ENCODE results near the gene CORO1C.
"Not testable (repeated sequence)": the region's sequence is repeated elsewhere in the genome, so short reads cannot be mapped to it uniquely, and the experiment has no call there.

CORO1C gene

GRCh38 chr12:108734200-108734906 lies 3.0 kb upstream of the CORO1C start:
- Histone ChIP-seq H3K4me1 (ENCODE audit: control insufficient read depth, insufficient read depth, low read length) (peaks cover 6% of the 10 kb centered on the region), H3K36me3 (ENCODE audit: control insufficient read depth, insufficient read depth, low read length) (no peaks in the 10 kb centered on the region), H3K27me3 (ENCODE audit: control insufficient read depth, insufficient read depth, low read length, poor library complexity, severe bottlenecking) (no peaks in the 10 kb centered on the region), H3K9me3 (ENCODE audit: control insufficient read depth, low read length) (no peaks in the 10 kb centered on the region), H3K4me3 (ENCODE audit: insufficient read depth, low read depth, low read length) (no peak overlapping the region), H3K27ac (ENCODE audit: insufficient read depth, low read depth, low read length, poor library complexity, severe bottlenecking) (no peak overlapping the region)
- 79 to 80% methylated on average over 9 of the region's 9 CpGs for WGBS, 2 experiments

GRCh38 chr12:108733230-108733531 lies 1.9 kb upstream of the CORO1C start:
- not testable (repeated sequence) for H3K9me3 ChIP-seq (ENCODE audit: control insufficient read depth, low read length); H3K4me1 ChIP-seq (ENCODE audit: control insufficient read depth, insufficient read depth, low read length); H3K4me3 ChIP-seq (ENCODE audit: insufficient read depth, low read depth, low read length); H3K36me3 ChIP-seq (ENCODE audit: control insufficient read depth, insufficient read depth, low read length); H3K27ac ChIP-seq (ENCODE audit: insufficient read depth, low read depth, low read length, poor library complexity, severe bottlenecking); H3K27me3 ChIP-seq (ENCODE audit: control insufficient read depth, insufficient read depth, low read length, poor library complexity, severe bottlenecking)
- WGBS, 2 experiments: 91 to 95% methylated on average over 6 of the region's 6 CpGs

- Histone ChIP-seq H3K27me3 (ENCODE audit: control insufficient read depth, insufficient read depth, low read length, poor library complexity, severe bottlenecking) (no peaks in the 10 kb centered on the region), H3K4me1 (ENCODE audit: control insufficient read depth, insufficient read depth, low read length) (peaks cover 8% of the 10 kb centered on the region), H3K4me3 (ENCODE audit: insufficient read depth, low read depth, low read length) (peak overlapping the region; percentile 91), H3K36me3 (ENCODE audit: control insufficient read depth, insufficient read depth, low read length) (no peaks in the 10 kb centered on the region), H3K9me3 (ENCODE audit: control insufficient read depth, low read length) (no peaks in the 10 kb centered on the region), H3K27ac (ENCODE audit: insufficient read depth, low read depth, low read length, poor library complexity, severe bottlenecking) (peak overlapping the region; percentile 30)
- WGBS, 2 experiments: 84 to 87% methylated on average over 13 of the region's 13 CpGs
Observed at GRCh38 chr12:108732489-108733229, 1.3 kb upstream of the CORO1C start.

GRCh38 chr12:108731866-108732461 lies 646 bp upstream of the CORO1C start:
- H3K9me3 ChIP-seq (ENCODE audit: control insufficient read depth, low read length): no peaks in the 10 kb centered on the region
- no peaks in the 10 kb centered on the region for H3K27me3 ChIP-seq (ENCODE audit: control insufficient read depth, insufficient read depth, low read length, poor library complexity, severe bottlenecking)
- H3K27ac ChIP-seq (ENCODE audit: insufficient read depth, low read depth, low read length, poor library complexity, severe bottlenecking): peak overlapping the region; percentile 94
- H3K4me1 ChIP-seq (ENCODE audit: control insufficient read depth, insufficient read depth, low read length): peaks cover 8% of the 10 kb centered on the region
- 5% methylated on average over 34 of the region's 34 CpGs for WGBS, 2 experiments
- peak overlapping the region; percentile 91 for H3K4me3 ChIP-seq (ENCODE audit: insufficient read depth, low read depth, low read length)
- no peaks in the 10 kb centered on the region for H3K36me3 ChIP-seq (ENCODE audit: control insufficient read depth, insufficient read depth, low read length)

- H3K4me3 ChIP-seq (ENCODE audit: insufficient read depth, low read depth, low read length): peak overlapping the region; percentile 91
- peak overlapping the region; percentile 81 for H3K27ac ChIP-seq (ENCODE audit: insufficient read depth, low read depth, low read length, poor library complexity, severe bottlenecking)
- H3K4me1 ChIP-seq (ENCODE audit: control insufficient read depth, insufficient read depth, low read length): peaks cover 8% of the 10 kb centered on the region
- no peaks in the 10 kb centered on the region for H3K36me3 ChIP-seq (ENCODE audit: control insufficient read depth, insufficient read depth, low read length)
- no peaks in the 10 kb centered on the region for H3K27me3 ChIP-seq (ENCODE audit: control insufficient read depth, insufficient read depth, low read length, poor library complexity, severe bottlenecking)
- no peaks in the 10 kb centered on the region for H3K9me3 ChIP-seq (ENCODE audit: control insufficient read depth, low read length)
- 0% methylated on average over 45 of the region's 45 CpGs for WGBS, 2 experiments
Observed at GRCh38 chr12:108730365-108731104, 783 bp downstream of the CORO1C start.

- Histone ChIP-seq H3K36me3 (ENCODE audit: control insufficient read depth, insufficient read depth, low read length) (no peaks in the 10 kb centered on the region), H3K9me3 (ENCODE audit: control insufficient read depth, low read length) (no peaks in the 10 kb centered on the region), H3K27ac (ENCODE audit: insufficient read depth, low read depth, low read length, poor library complexity, severe bottlenecking) (peak overlapping the region; percentile 81), H3K27me3 (ENCODE audit: control insufficient read depth, insufficient read depth, low read length, poor library complexity, severe bottlenecking) (no peaks in the 10 kb centered on the region), H3K4me1 (ENCODE audit: control insufficient read depth, insufficient read depth, low read length) (peaks cover 8% of the 10 kb centered on the region), H3K4me3 (ENCODE audit: insufficient read depth, low read depth, low read length) (peak overlapping the region; percentile 91)
- 14 to 17% methylated on average over 13 to 15 of the region's 15 CpGs for WGBS, 2 experiments
Observed at GRCh38 chr12:108729612-108730364, 1.5 kb downstream of the CORO1C start.

GRCh38 chr12:108728820-108729611 lies 2.3 kb downstream of the CORO1C start:
- Histone ChIP-seq H3K27ac (ENCODE audit: insufficient read depth, low read depth, low read length, poor library complexity, severe bottlenecking) (no peak overlapping the region), H3K4me3 (ENCODE audit: insufficient read depth, low read depth, low read length) (peak overlapping the region; percentile 91), H3K9me3 (ENCODE audit: control insufficient read depth, low read length) (no peaks in the 10 kb centered on the region), H3K27me3 (ENCODE audit: control insufficient read depth, insufficient read depth, low read length, poor library complexity, severe bottlenecking) (no peaks in the 10 kb centered on the region), H3K36me3 (ENCODE audit: control insufficient read depth, insufficient read depth, low read length) (no peaks in the 10 kb centered on the region), H3K4me1 (ENCODE audit: control insufficient read depth, insufficient read depth, low read length) (peaks cover 8% of the 10 kb centered on the region)
- WGBS, 2 experiments: 85 to 88% methylated on average over 6 of the region's 9 CpGs

GRCh38 chr12:108727868-108728735 lies 3.2 kb downstream of the CORO1C start:
- Histone ChIP-seq H3K36me3 (ENCODE audit: control insufficient read depth, insufficient read depth, low read length) (no peaks in the 10 kb centered on the region), H3K27me3 (ENCODE audit: control insufficient read depth, insufficient read depth, low read length, poor library complexity, severe bottlenecking) (no peaks in the 10 kb centered on the region), H3K27ac (ENCODE audit: insufficient read depth, low read depth, low read length, poor library complexity, severe bottlenecking) (no peak overlapping the region), H3K4me3 (ENCODE audit: insufficient read depth, low read depth, low read length) (no peak overlapping the region), H3K9me3 (ENCODE audit: control insufficient read depth, low read length) (no peaks in the 10 kb centered on the region), H3K4me1 (ENCODE audit: control insufficient read depth, insufficient read depth, low read length) (peaks cover 9% of the 10 kb centered on the region)
- WGBS, 2 experiments: 84 to 87% methylated on average over 4 to 7 of the region's 7 CpGs

Measured in ectodermal cell (in vitro differentiated cells).